Keratinocyte (primary cell): Measurements from ENCODE around the gene DAGLA.

Source experiments
- EZH2 ChIP-seq: IDR thresholded peaks from one replicate; pipeline ENCODE4 v1.6.1; 2012; ENCODE audit warnings: inconsistent platforms, mild to moderate bottlenecking, low read length, moderate library complexity
- TF ChIP-seq, protein P1 (sequence below), 3 experiments: IDR thresholded peaks in 1 of 3; conservative IDR thresholded peaks in 1 of 3; optimal IDR thresholded peaks in 1 of 3; 2 replicates in 2 of 3; 3 replicates in 1 of 3; pipeline versions ENCODE3 to v1.5.1; 2011; ENCODE audit warnings: low read length in 3 of 3, mild to moderate bottlenecking in 3 of 3, moderate library complexity in 2 of 3, control low read depth in 1 of 3, inconsistent platforms in 1 of 3; ENCODE audit not compliant: insufficient read depth in 2 of 3; ENCODE audit errors: extremely low read depth in 1 of 3

DNA sequence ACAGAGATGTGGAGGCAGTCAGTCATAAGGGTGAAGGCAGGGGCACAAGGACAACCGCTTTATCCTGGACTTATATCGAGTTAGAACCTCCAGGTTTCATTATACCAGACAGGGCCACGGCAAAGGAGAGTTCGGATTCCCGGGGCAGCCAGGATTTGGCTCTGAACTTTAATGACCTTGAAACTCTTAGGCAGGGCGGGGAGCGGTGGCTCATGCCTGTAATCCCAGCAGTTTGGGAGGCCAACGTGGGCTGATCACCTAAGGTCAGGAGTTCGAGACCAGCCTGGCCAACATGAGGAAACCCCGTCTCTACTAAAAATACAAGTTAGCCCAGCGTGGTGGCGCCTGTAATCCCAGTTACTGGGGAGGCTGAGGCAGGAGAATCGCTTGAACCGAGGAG, 71.2 kb downstream of the DAGLA start:
- TF ChIP-seq, protein P1, sequence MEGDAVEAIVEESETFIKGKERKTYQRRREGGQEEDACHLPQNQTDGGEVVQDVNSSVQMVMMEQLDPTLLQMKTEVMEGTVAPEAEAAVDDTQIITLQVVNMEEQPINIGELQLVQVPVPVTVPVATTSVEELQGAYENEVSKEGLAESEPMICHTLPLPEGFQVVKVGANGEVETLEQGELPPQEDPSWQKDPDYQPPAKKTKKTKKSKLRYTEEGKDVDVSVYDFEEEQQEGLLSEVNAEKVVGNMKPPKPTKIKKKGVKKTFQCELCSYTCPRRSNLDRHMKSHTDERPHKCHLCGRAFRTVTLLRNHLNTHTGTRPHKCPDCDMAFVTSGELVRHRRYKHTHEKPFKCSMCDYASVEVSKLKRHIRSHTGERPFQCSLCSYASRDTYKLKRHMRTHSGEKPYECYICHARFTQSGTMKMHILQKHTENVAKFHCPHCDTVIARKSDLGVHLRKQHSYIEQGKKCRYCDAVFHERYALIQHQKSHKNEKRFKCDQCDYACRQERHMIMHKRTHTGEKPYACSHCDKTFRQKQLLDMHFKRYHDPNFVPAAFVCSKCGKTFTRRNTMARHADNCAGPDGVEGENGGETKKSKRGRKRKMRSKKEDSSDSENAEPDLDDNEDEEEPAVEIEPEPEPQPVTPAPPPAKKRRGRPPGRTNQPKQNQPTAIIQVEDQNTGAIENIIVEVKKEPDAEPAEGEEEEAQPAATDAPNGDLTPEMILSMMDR (optimal IDR thresholded peaks at IDR 0.05 in 1 of 3, IDR thresholded peaks at IDR 0.05 in 1 of 3, conservative IDR thresholded peaks at IDR 0.05 in 1 of 3; ENCODE audit: extremely low read depth in 1 of 3, insufficient read depth in 2 of 3, low read length in 3 of 3) = no peak
- TF ChIP-seq EZH2 = no peak
